GM23338 (cell line): ENCODE results near the gene RPL27. TPM values are rescaled to one million over a fixed set of nuclear protein-coding genes. Genes with fewer than 3 reads are reported as not detected.

Source experiments
- ATAC-seq: fragments of 200-7000 bp; cut with Tn5 transposase; 3 replicates; pipeline ENCODE4 v1.9.1; 2020
- DNase-seq: peaks from one replicate; pipeline ENCODE4 v3.0.0-alpha.2; 2015; ENCODE audit warnings: low spot score
- H2AFZ ChIP-seq: fragments of 200-600 bp; sonication (generic); 2 replicates; pipeline ENCODE4 v1.8.0; 2016; ENCODE audit warnings: antibody characterized with exemption, mild to moderate bottlenecking, moderate library complexity
- H3F3A ChIP-seq: fragments of 200-600 bp; sonication (generic); replicated peaks from 2 replicates; pipeline ENCODE4 v1.8.0; 2017; ENCODE audit warnings: antibody characterized with exemption, mixed run types, low read depth
- H3K27ac ChIP-seq: fragments of 200-600 bp; sonication (generic); 2 replicates; pipeline ENCODE4 v1.6.1; 2016; ENCODE audit warnings: low read depth
- H3K27me3 ChIP-seq: fragments of 200-600 bp; sonication (generic); 2 replicates; pipeline ENCODE4 v1.8.0; 2016; ENCODE audit warnings: mild to moderate bottlenecking, mixed run types, moderate library complexity; ENCODE audit not compliant: insufficient read depth
- H3K36me3 ChIP-seq: fragments of 200-600 bp; sonication (generic); 2 replicates; pipeline ENCODE4 v1.8.0; 2016; ENCODE audit warnings: mild to moderate bottlenecking; ENCODE audit not compliant: insufficient read depth
- H3K4me1 ChIP-seq: fragments of 200-600 bp; sonication (generic); 2 replicates; pipeline ENCODE4 v1.8.0; 2016; ENCODE audit warnings: mild to moderate bottlenecking, moderate library complexity; ENCODE audit not compliant: insufficient read depth
- H3K4me2 ChIP-seq: fragments of 200-600 bp; sonication (generic); 2 replicates; pipeline ENCODE4 v1.7.1; 2017; ENCODE audit warnings: mixed run types
- H3K4me3 ChIP-seq: fragments of 200-600 bp; sonication (generic); 2 replicates; pipeline ENCODE4 v1.6.1; 2016; ENCODE audit warnings: mixed run types
- H3K79me2 ChIP-seq: fragments of 200-600 bp; sonication (generic); replicated peaks from 2 replicates; pipeline ENCODE4 v1.8.0; 2017; ENCODE audit warnings: mild to moderate bottlenecking; ENCODE audit not compliant: insufficient read depth
- H3K9me2 ChIP-seq: fragments of 200-600 bp; sonication (generic); 2 replicates; pipeline ENCODE4 v1.8.0; 2017; ENCODE audit not compliant: insufficient read depth
- H4K20me1 ChIP-seq: fragments of 200-600 bp; sonication (generic); replicated peaks from 2 replicates; pipeline ENCODE4 v1.8.0; 2017; ENCODE audit warnings: mild to moderate bottlenecking; ENCODE audit not compliant: insufficient read depth
- H3K27ac Mint-ChIP-seq: 2 replicates; pipeline ENCODE4 v1.8.0; 2020; ENCODE audit warnings: inconsistent platforms, mild to moderate bottlenecking, moderate library complexity, mixed read lengths
- H3K27me3 Mint-ChIP-seq: 3 replicates; pipeline ENCODE4 v1.8.0; 2022; ENCODE audit warnings: low read depth, mild to moderate bottlenecking, moderate library complexity, mixed read lengths, inconsistent platforms; ENCODE audit not compliant: insufficient read depth, poor library complexity
- H3K36me3 Mint-ChIP-seq: 3 replicates; pipeline ENCODE4 v1.8.0; 2021; ENCODE audit warnings: low read depth, mild to moderate bottlenecking, inconsistent platforms, moderate library complexity, mixed read lengths
- H3K4me1 Mint-ChIP-seq: 3 replicates; pipeline ENCODE4 v1.8.0; 2020; ENCODE audit warnings: mild to moderate bottlenecking, inconsistent platforms, mixed read lengths
- H3K4me3 Mint-ChIP-seq: 3 replicates; pipeline ENCODE4 v1.8.0; 2021; ENCODE audit warnings: moderate library complexity, mild to moderate bottlenecking, inconsistent platforms, mixed read lengths
- H3K9me3 Mint-ChIP-seq: 3 replicates; pipeline ENCODE4 v1.8.0; 2020; ENCODE audit warnings: moderate library complexity, mild to moderate bottlenecking, inconsistent platforms, mixed read lengths
- POLR2AphosphoS5 ChIP-seq: IDR thresholded peaks from 2 replicates; pipeline ENCODE4 v1.6.1; 2016; ENCODE audit warnings: antibody characterized with exemption, low read depth
- ZNF462 ChIP-seq: fragments of 250-450 bp; sonication (Bioruptor Pico); IDR thresholded peaks from 2 replicates; pipeline ENCODE4 v1.5.0; 2020; ENCODE audit warnings: mild to moderate bottlenecking, moderate library complexity
- polyA plus RNA-seq: library from polyadenylated mRNA; unstranded; fragments of >200 nt; fragmentation: Nextera tagmentation; extraction: Ambion mirVana; gene quantifications from 2 replicates; pipeline ENCODE4 v1.2.1, GENCODE V29; 2016
- total RNA-seq: library from RNA; depleted of rRNA; stranded (reverse); fragments of >200 nt; shearing (Covaris generic); gene quantifications from 2 replicates; pipeline ENCODE4 v1.2.3, GENCODE V29; 2014
- TF ChIP-seq, protein P1 (sequence below), 2 experiments: fragments of 200-600 bp in 1 of 2; sonication (generic) in 1 of 2; conservative IDR thresholded peaks; 2 replicates each; pipeline versions ENCODE4 v1.5.1 to v1.6.1; 2016 to 2017; ENCODE audit warnings: antibody characterized with exemption in 2 of 2, low read depth in 2 of 2, mild to moderate bottlenecking in 2 of 2, moderate library complexity in 1 of 2

The RPL27 gene
- total and polyA plus RNA-seq, 2 experiments from 2014 or later, result 1,784 to 2,722 TPM

DNA sequence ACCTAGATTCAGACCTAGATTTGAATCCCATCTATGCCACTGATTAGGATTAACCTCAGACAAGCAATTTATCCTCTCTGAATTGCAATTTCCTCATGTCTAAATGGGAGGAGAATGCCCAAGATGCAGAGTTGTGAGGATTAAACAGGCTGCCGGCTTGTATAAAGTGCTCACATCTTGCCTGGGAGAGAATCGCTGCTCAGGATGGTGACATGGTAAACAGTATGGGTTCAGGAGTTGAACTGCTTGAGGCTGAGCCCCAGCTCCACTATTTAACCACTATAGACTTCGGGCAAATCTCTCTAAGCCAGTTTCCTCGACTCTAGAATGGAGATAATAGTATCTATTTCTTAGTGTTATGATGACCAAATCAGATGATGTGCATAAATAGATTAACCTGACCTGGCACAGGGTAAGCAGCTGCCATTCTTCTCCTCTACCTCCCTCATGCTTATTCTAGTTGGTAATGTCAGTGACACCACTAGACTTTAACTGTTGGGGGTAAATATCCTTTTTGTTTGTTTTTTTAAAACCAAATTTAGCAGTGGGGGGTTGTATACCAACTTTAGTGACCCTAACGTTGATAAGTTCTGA lies 732 bp upstream of the RPL27 start:
- H4K20me1 ChIP-seq, result peaks cover 24% of the 10 kb centered on the region
- H3K36me3 Mint-ChIP-seq, result peaks cover 58% of the 10 kb centered on the region
- peak overlapping the region; percentile 69 for H3K4me2 ChIP-seq
- H2AFZ ChIP-seq, result peak overlapping the region; percentile 74; the same call in 1 of the 2 replicates
- peak; percentile 4; the same call in 2 of the 3 replicates for ATAC-seq
- H3K9me3 Mint-ChIP-seq, result no peaks in the 10 kb centered on the region
- H3K4me1 Mint-ChIP-seq, result peaks cover 15% of the 10 kb centered on the region
- peak overlapping the region; percentile 98 for H3K4me3 Mint-ChIP-seq
- H3K36me3 ChIP-seq, result peaks cover 40% of the 10 kb centered on the region
- H3K9me2 ChIP-seq, result no peaks in the 10 kb centered on the region
- H3K27ac ChIP-seq, result 0 out of 2 replicates have a peak overlapping the region, but pooled peaks have one; percentile 2
- H3F3A ChIP-seq, result peaks cover 42% of the 10 kb centered on the region
- peaks cover 13% of the 10 kb centered on the region for H3K4me1 ChIP-seq
- peak overlapping the region; percentile 42 for H3K4me3 ChIP-seq
- TF ChIP-seq, protein P1, sequence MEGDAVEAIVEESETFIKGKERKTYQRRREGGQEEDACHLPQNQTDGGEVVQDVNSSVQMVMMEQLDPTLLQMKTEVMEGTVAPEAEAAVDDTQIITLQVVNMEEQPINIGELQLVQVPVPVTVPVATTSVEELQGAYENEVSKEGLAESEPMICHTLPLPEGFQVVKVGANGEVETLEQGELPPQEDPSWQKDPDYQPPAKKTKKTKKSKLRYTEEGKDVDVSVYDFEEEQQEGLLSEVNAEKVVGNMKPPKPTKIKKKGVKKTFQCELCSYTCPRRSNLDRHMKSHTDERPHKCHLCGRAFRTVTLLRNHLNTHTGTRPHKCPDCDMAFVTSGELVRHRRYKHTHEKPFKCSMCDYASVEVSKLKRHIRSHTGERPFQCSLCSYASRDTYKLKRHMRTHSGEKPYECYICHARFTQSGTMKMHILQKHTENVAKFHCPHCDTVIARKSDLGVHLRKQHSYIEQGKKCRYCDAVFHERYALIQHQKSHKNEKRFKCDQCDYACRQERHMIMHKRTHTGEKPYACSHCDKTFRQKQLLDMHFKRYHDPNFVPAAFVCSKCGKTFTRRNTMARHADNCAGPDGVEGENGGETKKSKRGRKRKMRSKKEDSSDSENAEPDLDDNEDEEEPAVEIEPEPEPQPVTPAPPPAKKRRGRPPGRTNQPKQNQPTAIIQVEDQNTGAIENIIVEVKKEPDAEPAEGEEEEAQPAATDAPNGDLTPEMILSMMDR (conservative IDR thresholded peaks at IDR 0.05; ENCODE audit: low read depth in 2 of 2), result no peak
- TF ChIP-seq POLR2AphosphoS5, result no peak
- TF ChIP-seq ZNF462 (CRISPR knock-in tag), result no peak
- peaks cover 21% of the 10 kb centered on the region for H3K79me2 ChIP-seq
- DNase-seq, result no peak
- peak overlapping the region; percentile 99 for H3K27ac Mint-ChIP-seq
- H3K27me3 Mint-ChIP-seq, result peaks cover 23% of the 10 kb centered on the region
- no peaks in the 10 kb centered on the region for H3K27me3 ChIP-seq
